GF-D8 (cell line): ENCODE data around the gene CGB7.

Experiments used
- DNase-seq: peaks from one replicate; lab custom pipeline; 2025; lab: John Stamatoyannopoulos, UW

The CGB7 gene

DNA sequence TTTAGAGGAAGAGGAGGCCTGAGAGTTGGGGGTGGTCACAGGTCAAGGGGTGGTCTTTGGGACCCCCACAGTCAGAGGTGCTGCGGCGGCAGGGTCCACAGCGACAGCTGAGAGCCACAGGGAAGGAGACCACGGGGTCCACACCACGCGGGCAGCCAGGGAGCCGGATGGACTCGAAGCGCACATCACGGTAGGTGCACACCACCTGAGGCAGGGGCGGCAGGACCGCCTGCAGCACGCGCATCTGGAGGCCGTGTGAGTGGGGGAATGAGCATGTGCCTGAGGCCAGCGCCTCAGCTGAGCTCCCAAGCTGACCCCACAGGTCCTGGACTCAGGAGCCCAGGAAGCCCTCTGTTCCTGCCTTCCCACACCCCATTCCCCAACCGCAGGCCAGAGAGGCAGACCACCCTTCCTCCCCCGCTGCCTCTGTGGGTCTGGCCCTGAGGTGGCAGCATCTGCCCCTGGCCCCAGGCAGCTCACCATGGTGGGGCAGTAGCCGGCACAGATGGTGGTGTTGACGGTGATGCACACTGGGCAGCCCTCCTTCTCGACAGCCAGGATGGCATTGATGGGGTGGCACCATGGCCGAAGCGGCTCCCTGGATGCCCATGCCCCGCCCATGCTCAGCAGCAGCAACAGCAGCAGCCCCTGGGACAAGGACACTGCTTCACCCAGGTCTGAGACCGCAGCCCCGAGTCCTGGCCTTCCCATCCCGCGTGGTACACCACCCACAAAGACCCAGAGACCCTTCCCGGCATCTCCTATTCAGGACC, 41.3 kb downstream of the CGB7 start:
- no peak for DNase-seq

DNA sequence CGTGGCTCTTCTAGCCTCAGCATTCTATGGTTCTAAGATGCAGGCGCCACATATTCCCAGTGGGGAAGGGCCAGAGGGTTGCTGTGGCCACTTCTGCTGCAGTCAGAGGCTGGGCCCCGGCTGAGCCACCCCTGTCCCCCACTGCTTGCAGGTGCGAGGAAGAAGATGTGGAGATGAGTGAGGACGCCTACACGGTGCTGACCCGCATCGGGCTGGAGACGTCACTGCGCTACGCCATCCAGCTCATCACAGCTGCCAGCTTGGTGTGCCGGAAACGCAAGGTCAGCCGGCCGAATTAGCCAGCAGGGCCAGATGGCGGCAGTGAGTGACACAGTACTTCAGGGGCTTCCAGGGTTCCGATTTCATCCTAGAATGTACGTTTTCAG, 42.7 kb downstream of the CGB7 start:
- DNase-seq: no peak

DNA sequence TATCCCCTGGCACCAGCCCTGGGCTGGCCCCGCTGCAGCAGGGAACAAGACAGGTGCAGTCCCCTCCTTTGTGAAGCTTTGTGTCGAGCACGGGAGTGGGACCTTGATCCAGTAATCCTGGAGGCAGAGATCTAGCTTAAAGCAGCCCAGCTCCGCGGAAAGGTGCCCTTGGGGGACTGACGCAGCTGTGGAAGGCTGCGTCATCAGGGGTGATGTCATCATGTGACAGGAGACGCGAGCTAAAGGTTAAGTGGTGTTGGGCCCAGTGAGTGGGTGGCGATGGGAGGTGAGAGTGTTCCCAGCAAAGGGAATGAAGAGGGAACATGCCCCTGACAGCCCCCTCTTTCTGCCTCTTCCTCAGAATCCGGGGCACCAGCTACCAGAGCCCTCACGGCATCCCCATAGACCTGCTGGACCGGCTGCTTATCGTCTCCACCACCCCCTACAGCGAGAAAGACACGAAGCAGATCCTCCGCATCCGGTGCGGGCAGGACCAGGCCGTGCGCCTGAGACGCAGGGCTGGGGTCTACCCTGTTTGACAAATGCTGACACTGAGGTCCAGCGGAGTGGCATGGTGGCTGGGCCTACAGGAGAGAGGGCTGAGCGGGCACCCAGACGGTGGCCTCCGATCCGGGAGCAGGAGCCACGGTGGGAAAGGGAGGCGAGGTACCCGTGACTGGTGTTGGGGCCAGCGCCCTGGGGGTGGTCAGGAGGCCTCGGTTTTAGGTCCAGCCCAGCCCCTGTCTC, 43.3 kb downstream of the CGB7 start:
- DNase-seq: no peak

DNA sequence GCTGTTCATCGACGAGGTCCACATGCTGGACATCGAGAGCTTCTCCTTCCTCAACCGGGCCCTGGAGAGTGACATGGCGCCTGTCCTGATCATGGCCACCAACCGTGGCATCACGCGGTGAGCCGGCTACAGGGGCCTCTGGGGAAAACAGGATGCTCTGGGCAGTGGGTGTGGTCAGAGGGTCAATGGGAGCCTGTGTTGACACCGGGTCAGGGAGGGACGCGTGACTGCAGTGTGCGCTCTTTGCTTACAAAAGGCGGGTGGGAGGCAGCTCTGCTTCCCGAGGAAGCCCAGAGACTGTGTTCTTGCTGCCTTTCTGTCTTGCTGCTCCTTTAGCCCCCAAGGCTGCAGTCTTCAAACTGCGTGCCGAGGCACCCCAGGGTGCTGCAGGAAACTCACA, 46.4 kb downstream of the CGB7 start:
- DNase-seq: no peak

DNA sequence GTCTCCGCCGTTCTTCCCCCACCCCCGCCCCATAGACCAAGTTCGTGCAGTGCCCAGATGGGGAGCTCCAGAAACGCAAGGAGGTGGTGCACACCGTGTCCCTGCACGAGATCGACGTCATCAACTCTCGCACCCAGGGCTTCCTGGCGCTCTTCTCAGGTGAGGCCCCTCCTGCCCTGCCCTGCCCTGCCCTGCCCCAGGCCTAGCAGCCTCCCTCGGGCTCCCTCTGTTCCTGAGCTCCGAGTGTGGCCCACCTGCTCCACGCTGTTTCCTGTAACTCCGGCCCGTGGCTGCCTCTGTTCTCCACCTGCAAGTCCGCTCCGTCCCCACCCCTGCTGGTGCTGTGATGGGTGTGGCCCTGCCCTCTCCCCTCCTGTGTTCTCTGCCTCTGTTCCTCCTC, 47.1 kb downstream of the CGB7 start:
- DNase-seq: no peak

DNA sequence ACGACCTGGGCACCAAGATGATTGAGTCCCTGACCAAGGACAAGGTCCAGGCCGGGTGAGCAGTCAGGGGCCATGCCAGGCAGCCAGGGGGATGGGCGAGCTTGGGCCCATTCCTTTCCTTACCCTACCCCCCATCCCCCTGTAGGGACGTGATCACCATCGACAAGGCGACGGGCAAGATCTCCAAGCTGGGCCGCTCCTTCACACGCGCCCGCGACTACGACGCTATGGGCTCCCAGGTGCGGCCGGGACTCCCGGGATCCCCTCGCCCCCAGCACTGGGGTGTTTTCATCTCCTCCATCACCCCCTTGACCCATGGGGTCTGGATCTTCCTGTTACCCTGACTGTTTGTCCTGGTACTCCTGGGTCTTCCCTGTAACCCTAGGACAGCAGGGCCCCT, 47.7 kb downstream of the CGB7 start:
- no peak for DNase-seq

DNA sequence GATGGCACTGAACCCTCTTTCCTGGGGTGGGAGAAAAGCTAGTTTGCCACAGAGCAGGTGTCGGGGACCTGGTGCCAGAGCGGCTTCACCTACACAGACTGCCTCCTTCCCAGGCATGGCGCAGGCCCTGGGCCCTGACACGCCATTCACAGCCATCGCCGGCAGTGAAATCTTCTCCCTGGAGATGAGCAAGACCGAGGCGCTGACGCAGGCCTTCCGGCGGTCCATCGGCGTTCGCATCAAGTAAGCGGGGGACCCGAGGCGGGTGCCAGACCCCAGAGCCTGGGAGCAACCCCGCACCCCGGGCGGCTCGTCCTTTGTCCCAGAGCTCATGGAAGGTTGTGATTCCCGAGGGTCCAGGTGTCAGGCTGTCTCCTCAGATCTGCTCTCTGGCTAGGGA, 50.6 kb downstream of the CGB7 start:
- no peak for DNase-seq

DNA sequence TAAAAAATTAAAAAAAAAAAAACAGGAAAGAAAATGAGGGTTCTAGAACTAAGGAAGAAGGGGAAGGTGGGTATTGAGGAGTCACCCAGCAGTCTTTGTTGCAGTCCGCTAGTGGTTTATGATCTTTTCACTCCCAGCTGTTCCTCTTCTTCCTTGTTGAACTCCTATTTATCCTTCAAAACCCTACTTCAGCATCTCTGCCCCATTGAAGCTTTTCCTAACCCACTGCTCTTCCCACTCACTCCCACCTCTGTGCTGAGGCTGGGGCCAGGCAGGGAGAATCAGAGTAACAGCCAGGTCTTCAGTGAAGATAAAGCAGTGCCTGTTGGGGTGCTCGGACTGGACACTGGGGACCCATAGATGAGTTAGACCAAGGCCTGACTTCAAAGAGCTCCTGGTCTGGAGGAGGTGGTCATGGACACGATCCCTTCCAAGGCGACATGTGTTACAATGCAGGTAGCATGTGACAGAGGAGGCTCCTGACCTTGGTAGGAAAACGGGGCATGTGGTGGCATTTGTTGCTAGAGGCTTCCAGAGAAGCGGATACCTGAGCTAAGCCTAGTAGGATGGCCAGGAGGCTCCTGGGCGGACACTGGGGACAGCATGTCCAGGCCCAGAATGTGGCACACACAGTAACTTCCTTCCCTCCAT, 52.5 kb downstream of the CGB7 start:
- DNase-seq: no peak
